Dendritic cell treated with granulocyte-macrophage colony-stimulating factor and Interleukin-4, amounts not matched to agents 40 ng/mL and 50 ng/mL, for 4 days (primary cell): Measurements from ENCODE around the gene NALCN.

Experiments used
- H3K27ac Mint-ChIP-seq: one replicate; pipeline ENCODE4 v1.8.0; 2022; ENCODE audit warnings: mild to moderate bottlenecking, mixed read lengths
- H3K27me3 Mint-ChIP-seq: one replicate; pipeline ENCODE4 v1.8.0; 2022; ENCODE audit warnings: mild to moderate bottlenecking, mixed read lengths
- H3K36me3 Mint-ChIP-seq: one replicate; pipeline ENCODE4 v1.8.0; 2022; ENCODE audit warnings: low read depth, mixed read lengths
- H3K4me1 Mint-ChIP-seq: one replicate; pipeline ENCODE4 v1.8.0; 2022; ENCODE audit warnings: low read depth, mixed read lengths
- H3K4me3 Mint-ChIP-seq: one replicate; pipeline ENCODE4 v1.8.0; 2022; ENCODE audit warnings: mild to moderate bottlenecking, moderate library complexity, mixed read lengths
- H3K9me3 Mint-ChIP-seq: one replicate; pipeline ENCODE4 v1.8.0; 2022; ENCODE audit warnings: mixed read lengths
- intact Hi-C: fragments of 100-400 bp; cut with micrococcal nuclease; formaldehyde crosslinking; loops from one replicate; pipeline ENCODE4 v1.15.0; 2022

The NALCN gene

GRCh38 chr13:101305981-101306411 lies 110.3 kb downstream of the NALCN start:
- Mint-ChIP-seq H3K4me1 (no peaks in the 10 kb centered on the region), H3K27me3 (no peaks in the 10 kb centered on the region), H3K4me3 (no peak overlapping the region), H3K27ac (no peak overlapping the region), H3K9me3 (peaks cover 19% of the 10 kb centered on the region), H3K36me3 (no peaks in the 10 kb centered on the region)
- intact Hi-C loops, result no loop called here

- Mint-ChIP-seq H3K4me1 (no peaks in the 10 kb centered on the region), H3K36me3 (no peaks in the 10 kb centered on the region), H3K27ac (no peak overlapping the region), H3K27me3 (no peaks in the 10 kb centered on the region), H3K4me3 (no peak overlapping the region), H3K9me3 (peaks cover 28% of the 10 kb centered on the region)
- intact Hi-C loops, result no loop called here
These were observed 112.8 kb downstream of the NALCN start for GRCh38 chr13:101303521-101303920.

- Mint-ChIP-seq H3K4me1 (no peaks in the 10 kb centered on the region), H3K9me3 (peaks cover 26% of the 10 kb centered on the region), H3K36me3 (no peaks in the 10 kb centered on the region), H3K27me3 (no peaks in the 10 kb centered on the region), H3K27ac (no peak overlapping the region), H3K4me3 (no peak overlapping the region)
- intact Hi-C loops, result no loop called here
These were observed 115.3 kb downstream of the NALCN start for GRCh38 chr13:101301053-101301452.

- intact Hi-C loops, result no loop called here
- Mint-ChIP-seq H3K27me3 (no peaks in the 10 kb centered on the region), H3K4me3 (no peak overlapping the region), H3K36me3 (no peaks in the 10 kb centered on the region), H3K9me3 (peaks cover 26% of the 10 kb centered on the region), H3K27ac (no peak overlapping the region), H3K4me1 (no peaks in the 10 kb centered on the region)
These were observed 115.8 kb downstream of the NALCN start for GRCh38 chr13:101300531-101300930.

- Mint-ChIP-seq H3K9me3 (peaks cover 28% of the 10 kb centered on the region), H3K27me3 (no peaks in the 10 kb centered on the region), H3K4me1 (no peaks in the 10 kb centered on the region), H3K36me3 (no peaks in the 10 kb centered on the region), H3K4me3 (no peak overlapping the region), H3K27ac (no peak overlapping the region)
- intact Hi-C loops, result no loop called here
These were observed 117.8 kb downstream of the NALCN start for GRCh38 chr13:101298517-101298916.

- H3K27me3 Mint-ChIP-seq, result no peaks in the 10 kb centered on the region
- H3K4me3 Mint-ChIP-seq, result no peak overlapping the region
- H3K4me1 Mint-ChIP-seq, result no peaks in the 10 kb centered on the region
- intact Hi-C loops, result no loop called here
- H3K27ac Mint-ChIP-seq, result no peak overlapping the region
- H3K36me3 Mint-ChIP-seq, result no peaks in the 10 kb centered on the region
- H3K9me3 Mint-ChIP-seq, result peaks cover 28% of the 10 kb centered on the region
These were observed 118.5 kb downstream of the NALCN start for GRCh38 chr13:101297794-101298193.

GRCh38 chr13:101292711-101293110 lies 123.6 kb downstream of the NALCN start:
- H3K36me3 Mint-ChIP-seq, result no peaks in the 10 kb centered on the region
- intact Hi-C loops, result no loop called here
- H3K4me1 Mint-ChIP-seq, result no peaks in the 10 kb centered on the region
- H3K9me3 Mint-ChIP-seq, result peaks cover 19% of the 10 kb centered on the region
- H3K27ac Mint-ChIP-seq, result no peak overlapping the region
- H3K4me3 Mint-ChIP-seq, result no peak overlapping the region
- no peaks in the 10 kb centered on the region for H3K27me3 Mint-ChIP-seq

GRCh38 chr13:101291646-101292515 lies 124.4 kb downstream of the NALCN start:
- peaks cover 13% of the 10 kb centered on the region for H3K9me3 Mint-ChIP-seq
- H3K27me3 Mint-ChIP-seq, result no peaks in the 10 kb centered on the region
- no peaks in the 10 kb centered on the region for H3K36me3 Mint-ChIP-seq
- intact Hi-C loops, result no loop called here
- H3K4me3 Mint-ChIP-seq, result no peak overlapping the region
- H3K27ac Mint-ChIP-seq, result no peak overlapping the region
- H3K4me1 Mint-ChIP-seq, result no peaks in the 10 kb centered on the region

- intact Hi-C loops, result no loop called here
- no peak overlapping the region for H3K27ac Mint-ChIP-seq
- H3K4me3 Mint-ChIP-seq, result no peak overlapping the region
- no peaks in the 10 kb centered on the region for H3K36me3 Mint-ChIP-seq
- H3K9me3 Mint-ChIP-seq, result peaks cover 11% of the 10 kb centered on the region
- H3K4me1 Mint-ChIP-seq, result no peaks in the 10 kb centered on the region
- no peaks in the 10 kb centered on the region for H3K27me3 Mint-ChIP-seq
These were observed 125.1 kb downstream of the NALCN start for GRCh38 chr13:101291206-101291605.

GRCh38 chr13:101289764-101290163 lies 126.5 kb downstream of the NALCN start:
- H3K27ac Mint-ChIP-seq, result no peak overlapping the region
- H3K9me3 Mint-ChIP-seq, result no peaks in the 10 kb centered on the region
- H3K4me3 Mint-ChIP-seq, result no peak overlapping the region
- no peaks in the 10 kb centered on the region for H3K27me3 Mint-ChIP-seq
- H3K4me1 Mint-ChIP-seq, result no peaks in the 10 kb centered on the region
- H3K36me3 Mint-ChIP-seq, result no peaks in the 10 kb centered on the region
- intact Hi-C loops, result no loop called here

GRCh38 chr13:101283782-101284181 lies 132.5 kb downstream of the NALCN start:
- H3K27me3 Mint-ChIP-seq, result no peaks in the 10 kb centered on the region
- no peaks in the 10 kb centered on the region for H3K36me3 Mint-ChIP-seq

GRCh38 chr13:101272886-101273285 lies 143.4 kb downstream of the NALCN start:
- H3K9me3 Mint-ChIP-seq, result no peaks in the 10 kb centered on the region

More at GRCh38 chr13:101283782-101284181, 132.5 kb downstream of the NALCN start:
- intact Hi-C loops, result no loop called here
- Mint-ChIP-seq H3K9me3 (peaks cover 17% of the 10 kb centered on the region), H3K4me1 (no peaks in the 10 kb centered on the region), H3K27ac (no peak overlapping the region), H3K4me3 (no peak overlapping the region)

GRCh38 chr13:101271681-101272245 lies 144.5 kb downstream of the NALCN start:
- no peaks in the 10 kb centered on the region for H3K27me3 Mint-ChIP-seq
- no peaks in the 10 kb centered on the region for H3K36me3 Mint-ChIP-seq
- no peaks in the 10 kb centered on the region for H3K4me1 Mint-ChIP-seq
- H3K9me3 Mint-ChIP-seq, result no peaks in the 10 kb centered on the region
- H3K27ac Mint-ChIP-seq, result no peak overlapping the region
- intact Hi-C loops, result no loop called here
- no peak overlapping the region for H3K4me3 Mint-ChIP-seq

More at GRCh38 chr13:101272886-101273285, 143.4 kb downstream of the NALCN start:
- Mint-ChIP-seq H3K27me3 (no peaks in the 10 kb centered on the region), H3K27ac (no peak overlapping the region), H3K4me3 (no peak overlapping the region), H3K36me3 (no peaks in the 10 kb centered on the region), H3K4me1 (no peaks in the 10 kb centered on the region)
- intact Hi-C loops, result no loop called here

- H3K4me1 Mint-ChIP-seq, result no peaks in the 10 kb centered on the region
- intact Hi-C loops, result no loop called here
- no peaks in the 10 kb centered on the region for H3K36me3 Mint-ChIP-seq
- no peak overlapping the region for H3K27ac Mint-ChIP-seq
- no peaks in the 10 kb centered on the region for H3K27me3 Mint-ChIP-seq
- H3K4me3 Mint-ChIP-seq, result no peak overlapping the region
- no peaks in the 10 kb centered on the region for H3K9me3 Mint-ChIP-seq
These were observed 148.7 kb downstream of the NALCN start for GRCh38 chr13:101267656-101268055.
